ENCODE data around the gene USH2A.

USH2A gene

GRCh38 chr1:215597961-215598360 lies 825.3 kb downstream of the USH2A start:
- H2AK5ac ChIP-seq (ENCODE audit: low read depth, low read length): no peak overlapping the region
- no peak for DNase-seq (ENCODE audit: low spot score)
- peaks cover 0 to 78% of the 10 kb centered on the region in 2 donors for H3K36me3 ChIP-seq (replicated peaks in 1 of 2; ENCODE audit: control insufficient read depth in 2 of 2, insufficient read depth in 2 of 2, low read length in 2 of 2)
- no peaks in the 10 kb centered on the region for H3K79me1 ChIP-seq (ENCODE audit: low read depth, low read length)
- H3K4me3 ChIP-seq (ENCODE audit: low read length in 2 of 2): no peak overlapping the region
- no peaks in the 10 kb centered on the region for H3K9me3 ChIP-seq (replicated peaks in 1 of 2; ENCODE audit: control insufficient read depth in 2 of 2, insufficient read depth in 1 of 2, low read depth in 1 of 2, low read length in 2 of 2)
- H2BK120ac ChIP-seq (ENCODE audit: low read depth, low read length): no peak overlapping the region
- H3K9ac ChIP-seq (ENCODE audit: low read depth, low read length, poor library complexity): no peak overlapping the region
- H3K27me3 ChIP-seq (ENCODE audit: control insufficient read depth in 3 of 3, insufficient read depth in 3 of 3, low read depth in 1 of 3, low read length in 3 of 3): no peaks in the 10 kb centered on the region
- H3K14ac ChIP-seq (ENCODE audit: low read length): no peak overlapping the region
- no peak overlapping the region for H4K91ac ChIP-seq (ENCODE audit: low read depth, low read length, poor library complexity)
- H3K4me2 ChIP-seq (ENCODE audit: insufficient read depth, low read length, poor library complexity, severe bottlenecking): no peak overlapping the region
- no peak overlapping the region for H2AFZ ChIP-seq (ENCODE audit: low read length)
- no peak overlapping the region for H3K27ac ChIP-seq (replicated peaks; ENCODE audit: low read length)
- H2BK12ac ChIP-seq (ENCODE audit: low read length): no peak overlapping the region
- no peak overlapping the region for H3K23ac ChIP-seq (ENCODE audit: low read depth, low read length, poor library complexity)
- H3K18ac ChIP-seq (ENCODE audit: low read length): no peak overlapping the region
- no peak overlapping the region for H2BK15ac ChIP-seq (ENCODE audit: low read length)
- H3K4me1 ChIP-seq (ENCODE audit: control insufficient read depth in 2 of 2, insufficient read depth in 1 of 2, low read depth in 1 of 2, low read length in 2 of 2): peaks cover 0 to 4% of the 10 kb centered on the region in 2 donors
- no peak overlapping the region for H2BK5ac ChIP-seq (ENCODE audit: low read length)
- H3K4ac ChIP-seq (ENCODE audit: low read length): no peak overlapping the region
- H4K8ac ChIP-seq (ENCODE audit: low read depth, low read length): no peak overlapping the region

DNA sequence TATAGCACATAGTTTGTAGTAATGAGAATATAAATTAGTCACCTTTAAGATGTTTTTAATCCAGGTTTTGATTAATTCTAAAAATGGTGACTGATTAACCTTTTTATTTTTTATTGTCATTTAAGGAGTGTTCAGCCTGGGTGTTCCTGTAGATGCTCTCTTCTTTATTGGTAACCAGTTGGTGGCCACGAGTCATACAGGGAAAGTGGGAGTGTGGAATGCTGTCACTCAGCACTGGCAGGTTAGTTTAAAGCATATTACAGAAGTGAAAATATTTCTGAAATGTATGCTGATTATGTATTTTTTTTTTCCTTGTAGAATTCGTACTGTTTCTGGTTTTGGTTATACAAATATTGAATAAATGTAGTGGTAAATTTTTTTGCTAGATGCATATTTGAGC lies 828.0 kb downstream of the USH2A start:
- no peak overlapping the region for H3K23ac ChIP-seq (ENCODE audit: low read depth, low read length, poor library complexity)
- no peak overlapping the region for H3K18ac ChIP-seq (ENCODE audit: low read length)
- H3K14ac ChIP-seq (ENCODE audit: low read length): no peak overlapping the region
- H3K27ac ChIP-seq (replicated peaks; ENCODE audit: low read length): no peak overlapping the region
- no peak overlapping the region for H3K4me3 ChIP-seq (ENCODE audit: low read length in 2 of 2)
- no peak overlapping the region for H3K4me2 ChIP-seq (ENCODE audit: insufficient read depth, low read length, poor library complexity, severe bottlenecking)
- no peak overlapping the region for H2AK5ac ChIP-seq (ENCODE audit: low read depth, low read length)
- WGBS, 2 donors (ENCODE audit: extremely low coverage in 2 of 2, insufficient read length in 2 of 2, insufficient replicate concordance in 1 of 2): no CpG with 5 or more reads among the region's 2 CpGs
- H2BK120ac ChIP-seq (ENCODE audit: low read depth, low read length): no peak overlapping the region
- no peak overlapping the region for H2BK12ac ChIP-seq (ENCODE audit: low read length)
- peaks cover 0 to 66% of the 10 kb centered on the region in 2 donors for H3K36me3 ChIP-seq (replicated peaks in 1 of 2; ENCODE audit: control insufficient read depth in 2 of 2, insufficient read depth in 2 of 2, low read length in 2 of 2)
- no peak overlapping the region for H2BK15ac ChIP-seq (ENCODE audit: low read length)
- no peak overlapping the region for H3K4ac ChIP-seq (ENCODE audit: low read length)
- H3K79me1 ChIP-seq (ENCODE audit: low read depth, low read length): no peaks in the 10 kb centered on the region
- no peak overlapping the region for H2AFZ ChIP-seq (ENCODE audit: low read length)
- no peak overlapping the region for H4K8ac ChIP-seq (ENCODE audit: low read depth, low read length)
- no peak overlapping the region for H4K91ac ChIP-seq (ENCODE audit: low read depth, low read length, poor library complexity)
- no peak for DNase-seq (ENCODE audit: low spot score)
- H2BK5ac ChIP-seq (ENCODE audit: low read length): no peak overlapping the region
- no peaks in the 10 kb centered on the region for H3K9me3 ChIP-seq (replicated peaks in 1 of 2; ENCODE audit: control insufficient read depth in 2 of 2, insufficient read depth in 1 of 2, low read depth in 1 of 2, low read length in 2 of 2)
- peaks cover 0 to 3% of the 10 kb centered on the region in 2 donors for H3K4me1 ChIP-seq (ENCODE audit: control insufficient read depth in 2 of 2, insufficient read depth in 1 of 2, low read depth in 1 of 2, low read length in 2 of 2)
- H3K9ac ChIP-seq (ENCODE audit: low read depth, low read length, poor library complexity): no peak overlapping the region
- no peaks in the 10 kb centered on the region for H3K27me3 ChIP-seq (ENCODE audit: control insufficient read depth in 3 of 3, insufficient read depth in 3 of 3, low read depth in 1 of 3, low read length in 3 of 3)

DNA sequence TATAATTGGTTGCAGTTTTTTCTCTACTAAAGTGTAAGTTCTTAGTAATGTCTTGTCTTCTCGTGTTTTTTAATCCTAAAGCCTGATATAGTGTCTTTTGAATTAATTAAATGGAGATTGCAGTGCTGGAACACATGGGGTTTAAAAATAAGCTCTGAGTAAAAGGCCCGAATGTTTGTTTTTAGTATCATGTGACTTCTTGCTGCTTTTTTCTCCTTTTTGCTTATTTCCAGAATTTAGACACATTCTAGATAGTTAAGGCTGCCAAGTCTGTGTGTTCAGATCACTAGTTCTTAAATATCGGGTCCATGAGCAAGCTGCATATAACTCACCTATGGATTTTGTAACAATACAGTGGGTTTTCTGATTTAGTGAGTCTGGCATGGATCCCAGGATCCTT lies 828.6 kb downstream of the USH2A start:
- no peak overlapping the region for H4K8ac ChIP-seq (ENCODE audit: low read depth, low read length)
- H3K36me3 ChIP-seq (replicated peaks in 1 of 2; ENCODE audit: control insufficient read depth in 2 of 2, insufficient read depth in 2 of 2, low read length in 2 of 2): peaks cover 0 to 69% of the 10 kb centered on the region in 2 donors
- no peak overlapping the region for H2BK15ac ChIP-seq (ENCODE audit: low read length)
- no peak for DNase-seq (ENCODE audit: low spot score)
- H4K91ac ChIP-seq (ENCODE audit: low read depth, low read length, poor library complexity): no peak overlapping the region
- H3K4me1 ChIP-seq (ENCODE audit: control insufficient read depth in 2 of 2, insufficient read depth in 1 of 2, low read depth in 1 of 2, low read length in 2 of 2): peaks cover 0 to 3% of the 10 kb centered on the region in 2 donors
- H3K14ac ChIP-seq (ENCODE audit: low read length): no peak overlapping the region
- H3K4ac ChIP-seq (ENCODE audit: low read length): no peak overlapping the region
- no peaks in the 10 kb centered on the region for H3K27me3 ChIP-seq (ENCODE audit: control insufficient read depth in 3 of 3, insufficient read depth in 3 of 3, low read depth in 1 of 3, low read length in 3 of 3)
- no peak overlapping the region for H3K4me2 ChIP-seq (ENCODE audit: insufficient read depth, low read length, poor library complexity, severe bottlenecking)
- no peak overlapping the region for H2AK5ac ChIP-seq (ENCODE audit: low read depth, low read length)
- no peak overlapping the region for H3K23ac ChIP-seq (ENCODE audit: low read depth, low read length, poor library complexity)
- no CpG with 5 or more reads among the region's 3 CpGs for WGBS, 2 donors (ENCODE audit: extremely low coverage in 2 of 2, insufficient read length in 2 of 2, insufficient replicate concordance in 1 of 2)
- H2BK5ac ChIP-seq (ENCODE audit: low read length): no peak overlapping the region
- H3K79me1 ChIP-seq (ENCODE audit: low read depth, low read length): no peaks in the 10 kb centered on the region
- H3K9ac ChIP-seq (ENCODE audit: low read depth, low read length, poor library complexity): no peak overlapping the region
- H3K4me3 ChIP-seq (ENCODE audit: low read length in 2 of 2): no peak overlapping the region
- peaks cover 0 to 3% of the 10 kb centered on the region in 2 donors for H3K9me3 ChIP-seq (replicated peaks in 1 of 2; ENCODE audit: control insufficient read depth in 2 of 2, insufficient read depth in 1 of 2, low read depth in 1 of 2, low read length in 2 of 2)
- no peak overlapping the region for H3K18ac ChIP-seq (ENCODE audit: low read length)
- H2AFZ ChIP-seq (ENCODE audit: low read length): no peak overlapping the region
- no peak overlapping the region for H2BK12ac ChIP-seq (ENCODE audit: low read length)
- H2BK120ac ChIP-seq (ENCODE audit: low read depth, low read length): no peak overlapping the region
- no peak overlapping the region for H3K27ac ChIP-seq (replicated peaks; ENCODE audit: low read length)

DNA sequence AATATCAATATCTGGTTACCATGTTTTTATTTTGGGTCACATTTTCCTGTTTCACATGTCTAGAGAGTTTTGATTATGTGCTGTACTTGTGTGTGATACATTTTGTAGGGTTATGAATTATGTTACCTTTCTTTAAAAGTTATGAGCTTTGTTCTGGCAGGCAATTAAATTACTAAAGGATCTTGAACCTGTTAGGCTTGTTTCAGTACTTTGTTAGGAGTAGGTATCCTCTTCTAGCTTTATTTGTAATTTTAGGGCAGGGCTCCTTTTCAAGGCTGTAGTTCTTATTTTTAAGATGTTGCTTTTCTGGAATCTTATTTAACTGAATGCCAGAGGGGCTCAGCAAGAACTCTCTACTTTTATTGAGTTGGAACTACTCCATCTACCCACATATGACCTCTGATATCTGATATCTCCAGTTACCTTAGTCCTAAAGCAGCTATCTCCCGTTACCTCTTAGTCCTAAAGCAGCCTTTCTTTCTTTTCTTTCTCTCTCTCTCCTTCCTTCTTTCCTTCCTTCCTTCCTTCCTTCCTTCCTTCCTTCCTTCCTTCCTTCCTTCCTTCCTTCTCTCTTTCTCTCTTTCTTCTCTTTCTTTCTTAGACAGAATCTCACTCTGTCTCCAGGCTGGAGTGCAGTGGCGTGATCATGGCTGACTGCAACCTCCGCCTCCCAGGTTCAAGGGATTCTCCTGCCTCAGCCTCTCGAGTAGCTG lies 832.3 kb downstream of the USH2A start:
- Histone ChIP-seq H3K23ac (ENCODE audit: low read depth, low read length, poor library complexity) (no peak overlapping the region), H3K27me3 (ENCODE audit: control insufficient read depth in 3 of 3, insufficient read depth in 3 of 3, low read depth in 1 of 3, low read length in 3 of 3) (no peaks in the 10 kb centered on the region), H3K4me1 (ENCODE audit: control insufficient read depth in 2 of 2, insufficient read depth in 1 of 2, low read depth in 1 of 2, low read length in 2 of 2) (no peaks in the 10 kb centered on the region), H3K9ac (ENCODE audit: low read depth, low read length, poor library complexity) (no peak overlapping the region), H3K36me3 (replicated peaks in 1 of 2; ENCODE audit: control insufficient read depth in 2 of 2, insufficient read depth in 2 of 2, low read length in 2 of 2) (peaks cover 3 to 68% of the 10 kb centered on the region in 2 donors), H3K4ac (ENCODE audit: low read length) (no peak overlapping the region), H2BK12ac (ENCODE audit: low read length) (no peak overlapping the region), H3K18ac (ENCODE audit: low read length) (no peak overlapping the region), H2AFZ (ENCODE audit: low read length) (no peak overlapping the region), H3K9me3 (replicated peaks in 1 of 2; ENCODE audit: control insufficient read depth in 2 of 2, insufficient read depth in 1 of 2, low read depth in 1 of 2, low read length in 2 of 2) (peaks cover 0 to 8% of the 10 kb centered on the region in 2 donors), H3K79me1 (ENCODE audit: low read depth, low read length) (no peaks in the 10 kb centered on the region), H3K4me2 (ENCODE audit: insufficient read depth, low read length, poor library complexity, severe bottlenecking) (no peak overlapping the region), H2BK15ac (ENCODE audit: low read length) (no peak overlapping the region), H3K27ac (replicated peaks; ENCODE audit: low read length) (no peak overlapping the region), H3K14ac (ENCODE audit: low read length) (no peak overlapping the region), H3K4me3 (ENCODE audit: low read length in 2 of 2) (no peak overlapping the region), H4K91ac (ENCODE audit: low read depth, low read length, poor library complexity) (no peak overlapping the region), H2BK120ac (ENCODE audit: low read depth, low read length) (no peak overlapping the region), H4K8ac (ENCODE audit: low read depth, low read length) (no peak overlapping the region), H2BK5ac (ENCODE audit: low read length) (no peak overlapping the region), H2AK5ac (ENCODE audit: low read depth, low read length) (no peak overlapping the region)
- DNase-seq (ENCODE audit: low spot score): no peak
- WGBS, 2 donors (ENCODE audit: extremely low coverage in 2 of 2, insufficient read length in 2 of 2, insufficient replicate concordance in 1 of 2): no CpG with 5 or more reads among the region's 4 CpGs

Measured in neuronal stem cell (in vitro differentiated cells).